Daoy (cell line): ENCODE data around the gene DDO. TPM values are rescaled to one million over a fixed set of nuclear protein-coding genes. Genes with fewer than 3 reads are reported as not detected.

Source experiments
- total RNA-seq: library from RNA; depleted of rRNA; stranded (reverse); fragments of >200 nt; shearing (Covaris generic); gene quantifications from 2 replicates; pipeline ENCODE4 v1.2.3, GENCODE V29; 2014; rRNA removed

DDO gene
- total RNA-seq, 1 experiment from 2014 or later, result 1.9 TPM

Other genes with a start within 250 kb of the DDO start
- gene WASF1, start 235.9 kb downstream of the DDO start, total RNA-seq, result 9.5 and 9.7 TPM in 2 replicates
- 26.0 and 27.5 TPM in 2 replicates for gene CDC40, start 235.1 kb downstream of the DDO start, total RNA-seq
- not detected in 2 replicates for gene METTL24, start 57.2 kb downstream of the DDO start, total RNA-seq
- not detected in 2 replicates for gene SLC22A16, start 61.0 kb upstream of the DDO start, total RNA-seq